K562 (cell line): ENCODE measurements around the gene WDR64. TPM values are rescaled to one million over a fixed set of nuclear protein-coding genes. Genes with fewer than 3 reads are reported as not detected.

ENCODE experiments used
- ATAC-seq: fragments of 200-7000 bp; cut with Tn5 transposase; 3 replicates; pipeline ENCODE4 v1.9.1; 2020; ENCODE audit warnings: moderate library complexity
- BruUV-seq: library from RNA; stranded (reverse); fragments of 400-500 nt; replicated peaks from 2 replicates; lab custom pipeline; 2021; lab: Mats Ljungman, UMichigan
- CTCF ChIA-PET: fragments of 300-600 bp; formaldehyde crosslinking; extraction: SDS; loops from one replicate; lab custom pipeline; 2021; ENCODE audit warnings: low intra/inter-chr PET ratio; lab: Yijun Ruan, JAX
- POLR2A ChIA-PET: fragments of 300-600, 350-650 bp; sonication (Branson Sonifier 250); formaldehyde crosslinking; extraction: SDS; loops from one replicate; lab custom pipeline; 2021; ENCODE audit warnings: antibody characterized with exemption, inconsistent platforms; lab: Yijun Ruan, JAX
- DNase-seq, 4 experiments: peaks; one replicate each; pipeline versions ENCODE4 v3.0.0 to v3.0.0-alpha.2; 2011 to 2018; ENCODE audit warnings: low spot score in 3 of 4, mixed read lengths in 3 of 4; ENCODE audit errors: extremely low read depth in 1 of 4
- FAIRE-seq: peaks from 2 replicates; lab custom pipeline; 2011; peaks lifted over from hg19 to GRCh38; lab: Jason Lieb, UNC
- H2AFZ ChIP-seq: 2 replicates; pipeline ENCODE4 v1.6.0; 2011; ENCODE audit warnings: low read depth, low read length, control low read depth, inconsistent platforms
- H3K27ac ChIP-seq: fragments of 200-600 bp; 3 replicates; pipeline ENCODE4 v1.8.0; 2011; ENCODE audit warnings: low read depth, mild to moderate bottlenecking, control low read depth, inconsistent platforms, low read length, moderate library complexity, mixed read lengths; ENCODE audit errors: extremely low read depth
- H3K27me3 ChIP-seq, 2 experiments: fragments of 300-600 bp in 1 of 2; 2 replicates in 1 of 2; 3 replicates in 1 of 2; pipeline versions ENCODE4 v1.6.0 to v1.8.0; 2011; ENCODE audit warnings: inconsistent platforms in 2 of 2, low read length in 2 of 2, mild to moderate bottlenecking in 1 of 2, mixed read lengths in 1 of 2, moderate library complexity in 1 of 2; ENCODE audit not compliant: control insufficient read depth in 2 of 2, insufficient read depth in 2 of 2
- H3K36me3 ChIP-seq: fragments of 300-600 bp; 3 replicates; pipeline ENCODE4 v1.8.0; 2011; ENCODE audit warnings: mild to moderate bottlenecking, low read length, inconsistent platforms; ENCODE audit not compliant: control insufficient read depth, insufficient read depth
- H3K4me1 ChIP-seq, 2 experiments: fragments of 200-600 bp in 1 of 2; replicated peaks in 1 of 2; 2 replicates in 1 of 2; 3 replicates in 1 of 2; pipeline versions ENCODE4 v1.5.1 to v1.8.0; 2011; ENCODE audit warnings: inconsistent platforms in 2 of 2, low read length in 2 of 2, mild to moderate bottlenecking in 1 of 2, mixed read lengths in 1 of 2, moderate library complexity in 1 of 2; ENCODE audit not compliant: control insufficient read depth in 2 of 2, insufficient read depth in 2 of 2
- H3K4me2 ChIP-seq: 2 replicates; pipeline ENCODE4 v1.6.1; 2011; ENCODE audit warnings: low read length, control low read depth, inconsistent platforms, mixed read lengths; ENCODE audit not compliant: insufficient read depth
- H3K4me3 ChIP-seq: fragments of 200-600 bp; sonication (generic), shearing (Covaris generic); 2 replicates; pipeline ENCODE4 v1.5.1; 2016; ENCODE audit warnings: control low read depth, inconsistent platforms
- H3K79me2 ChIP-seq: fragments of 200-600 bp; 3 replicates; pipeline ENCODE4 v1.8.0; 2011; ENCODE audit warnings: low read length, inconsistent platforms; ENCODE audit not compliant: control insufficient read depth, insufficient read depth
- H3K9ac ChIP-seq, 2 experiments: 2 replicates each; pipeline versions ENCODE4 v1.6.0 to v1.6.1; 2011; ENCODE audit warnings: low read depth in 2 of 2, low read length in 2 of 2, control low read depth in 1 of 2, inconsistent platforms in 1 of 2, mild to moderate bottlenecking in 1 of 2, mixed read lengths in 1 of 2; ENCODE audit not compliant: insufficient read depth in 1 of 2
- H3K9me1 ChIP-seq: one replicate; pipeline ENCODE4 v1.6.0; 2011; ENCODE audit warnings: inconsistent platforms, mild to moderate bottlenecking, low read length, moderate library complexity; ENCODE audit not compliant: control insufficient read depth, insufficient read depth
- H3K9me3 ChIP-seq: replicated peaks from 2 replicates; pipeline ENCODE4 v1.5.1; 2011; ENCODE audit warnings: low read depth, low read length, inconsistent platforms; ENCODE audit not compliant: control insufficient read depth, insufficient read depth
- H4K20me1 ChIP-seq: replicated peaks from 2 replicates; pipeline ENCODE4 v1.6.1; 2011; ENCODE audit warnings: low read length, inconsistent platforms, mixed read lengths; ENCODE audit not compliant: control insufficient read depth, insufficient read depth
- ATF3 ChIP-seq, 2 experiments: fragments of 450-650 bp in 1 of 2; sonication (generic) in 1 of 2; formaldehyde crosslinking in 1 of 2; IDR thresholded peaks in 1 of 2; conservative IDR thresholded peaks in 1 of 2; 2 replicates each; pipeline versions ENCODE4 v1.6.1 to v1.8.1; 2016 to 2023; ENCODE audit warnings: mild to moderate bottlenecking in 2 of 2, moderate library complexity in 2 of 2, inconsistent platforms in 1 of 2, missing genetic modification reagents in 1 of 2
- ETS1 ChIP-seq: conservative IDR thresholded peaks from 2 replicates; pipeline ENCODE4 v1.6.1; 2011; ENCODE audit warnings: low read depth, mild to moderate bottlenecking, low read length; ENCODE audit not compliant: control insufficient read depth
- RBM14 ChIP-seq: fragments of 200-400 bp; formaldehyde crosslinking; IDR thresholded peaks from 2 replicates; pipeline ENCODE4 v1.6.1; 2018; ENCODE audit warnings: low read depth, mild to moderate bottlenecking, low read length, moderate library complexity, borderline replicate concordance; ENCODE audit not compliant: insufficient read depth
- SP1 ChIP-seq: sonication (generic); formaldehyde crosslinking; IDR thresholded peaks from 2 replicates; pipeline ENCODE4 v1.8.1; 2022; ENCODE audit warnings: mild to moderate bottlenecking, missing genetic modification reagents
- WGBS: fragments of 100-300 bp; shearing (Covaris generic); methylation state at CpG from one replicate; pipeline ENCODE4 v1.1.6; 2016; ENCODE audit warnings: low coverage, mixed read lengths; ENCODE audit not compliant: insufficient coverage; ENCODE audit errors: missing lambda C conversion rate; 5-methylcytosine and 5-hydroxymethylcytosine counted together
- in situ Hi-C: fragments of 300-500 bp; cut with MboI; formaldehyde crosslinking; loops from 4 replicates; pipeline ENCODE4 v1.15.0; 2018; ENCODE audit warnings: inconsistent platforms, mixed read lengths
- intact Hi-C: fragments of 100-400 bp; cut with micrococcal nuclease; formaldehyde crosslinking; loops from 2 replicates; pipeline ENCODE4 v1.14.2; 2022
- polyA plus RNA-seq, 8 experiments: library from polyadenylated mRNA; depleted of rRNA in 4 of 8; stranded (reverse) in 5 of 8; unstranded in 3 of 8; fragments of >200 nt; fragmentation: Nextera tagmentation in 2 of 8; fragmentation: Illumina TruSeq in 1 of 8; extraction: Ambion mirVana in 2 of 8; extraction: Trizol in 1 of 8; gene quantifications; 2 replicates each; pipeline versions ENCODE4 v1.2.1 to v1.2.3, GENCODE V29; 2011 to 2014; ENCODE audit warnings: inconsistent platforms in 1 of 8, missing spikeins in 1 of 8
- total RNA-seq, 7 experiments: library from RNA; depleted of rRNA in 6 of 7; stranded (reverse); fragments of >200 nt in 6 of 7; fragmentation: Illumina TruSeq in 2 of 7; extraction: Trizol in 2 of 7; gene quantifications; 2 replicates each; pipeline versions ENCODE4 v1.2.1 to v1.2.3, GENCODE V29; 2011 to 2021; ENCODE audit warnings: low replicate concordance in 1 of 7

Gene WDR64
- total and polyA plus RNA-seq, 9 of the 15 experiments (the other 6 are each of a cell fraction or from before 2014, with no cell fraction given): 0.06 to 0.29 (median 0.19) TPM; not detected in 5

- no peak overlapping the region for H3K4me2 ChIP-seq
- no peaks in the 10 kb centered on the region for H3K79me2 ChIP-seq
- H4K20me1 ChIP-seq: no peaks in the 10 kb centered on the region
- intact Hi-C loops: no loop called here
- H3K9ac ChIP-seq: no peak overlapping the region
- peaks cover 3 to 26% of the 10 kb centered on the region in 2 experiments; a peak in 4 of 5 replicates for H3K4me1 ChIP-seq
- BruUV-seq: no TSS peak
- no peak for ATAC-seq
- no peak overlapping the region for H3K4me3 ChIP-seq
- H3K9me3 ChIP-seq: peaks cover 14% of the 10 kb centered on the region
- no peaks in the 10 kb centered on the region for H3K36me3 ChIP-seq
- TF ChIP-seq ETS1: no peak
- TF ChIP-seq RBM14: no peak
- TF ChIP-seq SP1 (CRISPR knock-in tag): no peak
- TF ChIP-seq ATF3 (IDR thresholded peaks at IDR 0.05): 0 out of 2 replicates have a peak, but pooled peaks have one; percentile 7
- no peak for TF ChIP-seq ATF3 (CRISPR knock-in tag; conservative IDR thresholded peaks at IDR 0.05)
- in situ Hi-C loops: no loop called here
- H3K27ac ChIP-seq: no peak overlapping the region
- H3K27me3 ChIP-seq: no peaks in the 10 kb centered on the region; a peak in 1 of 5 replicates
- no peak for FAIRE-seq
- 78% methylated on average over 6 of the region's 6 CpGs for WGBS
- no peak for DNase-seq
- CTCF ChIA-PET: no interaction called here
- H2AFZ ChIP-seq: no peak overlapping the region
- no peaks in the 10 kb centered on the region for H3K9me1 ChIP-seq
- POLR2A ChIA-PET: no interaction called here
Observed at GRCh38 chr1:241702442-241703373, 50.6 kb downstream of the WDR64 start.
